ENCODE data around the gene CANX.

GRCh38 chr5:179738742-179739141 is 40.0 kb downstream of the CANX start:
- TF ChIP-seq MAX (IDR thresholded peaks at IDR 0.05; ENCODE audit: low read depth, low read length) = no peak
- no peak for TF ChIP-seq CTCF (IDR thresholded peaks at IDR 0.05; ENCODE audit: low read depth, low read length)
- no peak for TF ChIP-seq POLR2A (IDR thresholded peaks at IDR 0.05; ENCODE audit: extremely low read depth, insufficient read length)
- no peak for TF ChIP-seq MYC (IDR thresholded peaks at IDR 0.05; ENCODE audit: low read depth, low read length)

All from NB4 (cell line).